HG03025 (cell line): ENCODE data around the gene OR2W1.
A peak's percentile ranks its signal among the peaks of the same experiment; 100 is the strongest.

ENCODE experiments used
- ATAC-seq: cut with Tn5 transposase; IDR thresholded peaks from one replicate; pipeline ENCODE4 v1.9.1; 2021; ENCODE audit warnings: mild to moderate bottlenecking, moderate library complexity; ENCODE audit not compliant: unreplicated experiment, low FRiP score

Gene OR2W1, protein sequence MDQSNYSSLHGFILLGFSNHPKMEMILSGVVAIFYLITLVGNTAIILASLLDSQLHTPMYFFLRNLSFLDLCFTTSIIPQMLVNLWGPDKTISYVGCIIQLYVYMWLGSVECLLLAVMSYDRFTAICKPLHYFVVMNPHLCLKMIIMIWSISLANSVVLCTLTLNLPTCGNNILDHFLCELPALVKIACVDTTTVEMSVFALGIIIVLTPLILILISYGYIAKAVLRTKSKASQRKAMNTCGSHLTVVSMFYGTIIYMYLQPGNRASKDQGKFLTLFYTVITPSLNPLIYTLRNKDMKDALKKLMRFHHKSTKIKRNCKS

DNA sequence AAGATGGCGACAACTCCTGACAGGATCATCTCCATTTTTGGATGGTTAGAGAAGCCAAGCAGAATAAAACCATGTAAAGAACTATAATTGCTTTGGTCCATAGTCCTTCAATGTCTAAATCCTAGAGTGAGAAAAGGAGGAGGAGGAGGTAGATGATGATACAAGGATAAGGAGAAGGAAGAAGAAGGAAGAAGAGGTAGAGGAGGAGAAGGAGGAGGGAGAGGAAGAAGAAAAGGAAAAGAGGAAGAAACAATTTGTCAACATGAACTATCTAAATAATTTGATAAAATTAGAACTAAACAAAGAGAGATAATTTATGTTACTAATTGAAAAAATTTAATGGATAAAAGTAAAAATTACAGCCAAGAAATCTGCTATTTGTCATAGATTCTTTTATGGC is at the start of gene OR2W1:
Gene OR2W1, minus strand, starts transcription at position 101 of the 400 bp plus-strand sequence. Its CDS starts 0 bp downstream, at position 101.
- ATAC-seq: no peak

DNA sequence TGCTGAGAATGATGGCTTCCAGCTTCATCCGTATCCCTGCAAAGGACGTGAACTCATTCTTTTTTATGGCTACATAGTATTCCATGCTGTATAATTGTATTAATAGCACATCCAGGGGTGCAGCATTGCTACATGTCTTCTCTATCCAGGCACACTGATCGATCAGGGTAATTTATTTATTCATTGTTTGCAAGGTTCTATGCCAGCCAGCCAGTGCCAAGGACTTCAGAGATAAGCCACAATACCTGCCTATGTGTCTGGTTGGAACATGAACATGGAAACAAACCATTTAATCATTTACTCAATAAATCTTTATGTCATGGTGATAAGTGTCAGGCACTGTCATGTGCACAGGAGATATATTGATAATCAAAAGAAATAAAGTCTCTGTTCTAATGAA is 48.0 kb upstream of the OR2W1 start:
- no peak for ATAC-seq

DNA sequence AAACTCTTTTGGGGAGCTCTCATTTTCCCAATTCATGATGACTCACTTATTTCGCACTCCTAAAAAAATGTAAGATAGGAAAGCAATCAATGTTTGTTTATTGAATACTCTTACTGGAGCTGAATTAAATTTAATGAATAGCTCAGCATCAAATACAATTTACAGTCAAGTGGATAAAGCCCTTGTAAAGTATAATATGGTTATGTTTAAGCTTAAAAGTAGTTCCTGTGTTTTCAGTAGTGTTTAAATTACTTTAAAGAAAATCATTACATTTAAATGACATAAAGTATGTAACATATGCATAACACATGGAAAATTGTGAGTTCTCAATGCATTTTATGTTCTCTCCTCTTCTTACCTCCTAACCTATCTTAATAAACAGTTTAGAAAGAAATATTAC is 42.2 kb upstream of the OR2W1 start, which contains the start of gene OR2B3:
Gene OR2B3, minus strand, starts transcription at position 101 of the 400 bp plus-strand sequence. Its CDS starts 65 bp downstream, at position 36.
- no peak for ATAC-seq

DNA sequence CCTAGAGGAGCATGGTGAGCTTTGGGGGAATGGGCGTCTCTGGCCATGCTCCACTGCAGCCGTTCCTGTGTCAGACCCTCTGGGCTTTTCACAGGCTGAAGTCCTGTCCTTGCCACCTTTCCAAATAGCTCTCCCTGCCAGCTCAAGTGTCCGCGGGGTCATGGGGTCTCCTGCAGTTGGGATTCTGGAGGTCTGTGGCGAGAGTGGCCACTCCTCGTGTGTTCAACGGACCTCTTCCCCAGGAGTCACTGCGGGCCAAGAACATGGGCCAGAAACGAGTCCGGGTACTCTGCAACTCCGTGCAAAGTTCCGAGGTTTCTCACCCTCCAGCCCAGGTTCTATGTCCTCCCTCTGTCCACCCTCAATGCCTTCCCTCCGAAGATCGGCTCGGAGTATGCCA is 37.5 kb upstream of the OR2W1 start:
- ATAC-seq: no peak

DNA sequence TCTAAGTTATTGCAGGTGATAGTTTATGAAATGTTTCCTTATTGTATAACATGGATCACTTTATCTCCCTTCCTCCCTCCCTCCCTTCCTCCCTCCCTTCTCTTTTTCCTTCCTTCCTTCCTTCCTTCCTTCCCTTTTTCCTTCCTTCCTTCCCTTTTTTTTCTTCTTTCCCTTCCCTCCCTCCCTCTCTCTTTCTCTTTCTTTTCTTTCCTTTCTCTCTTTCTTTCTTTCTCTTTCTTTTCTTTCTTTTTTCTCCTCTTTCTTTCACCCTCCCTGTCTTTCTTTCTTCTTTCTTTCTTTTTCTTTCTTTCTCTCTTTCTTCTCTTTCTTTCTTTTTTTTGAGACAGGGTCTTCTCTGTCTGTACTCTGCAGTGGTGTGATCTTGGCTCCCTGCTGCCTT is 36.3 kb upstream of the OR2W1 start:
- ATAC-seq: no peak

DNA sequence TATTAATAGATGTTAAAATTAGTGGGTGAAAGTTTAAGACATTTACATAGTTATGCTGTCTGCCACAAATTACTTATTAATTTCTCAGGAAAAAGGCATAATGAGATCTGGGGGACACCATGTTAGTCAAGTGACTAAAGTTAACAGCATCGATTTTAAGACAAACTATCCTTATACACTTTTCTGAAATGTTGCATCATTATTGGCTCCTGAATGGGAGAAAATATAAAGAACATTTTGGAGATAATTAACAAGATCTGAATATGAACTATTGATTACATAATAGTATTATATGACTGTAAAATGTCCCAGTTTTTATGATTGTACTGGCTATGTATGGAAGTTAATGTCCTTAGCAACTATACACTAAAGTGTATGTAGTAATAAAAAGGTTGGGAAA is 34.2 kb upstream of the OR2W1 start:
- ATAC-seq: no peak

DNA sequence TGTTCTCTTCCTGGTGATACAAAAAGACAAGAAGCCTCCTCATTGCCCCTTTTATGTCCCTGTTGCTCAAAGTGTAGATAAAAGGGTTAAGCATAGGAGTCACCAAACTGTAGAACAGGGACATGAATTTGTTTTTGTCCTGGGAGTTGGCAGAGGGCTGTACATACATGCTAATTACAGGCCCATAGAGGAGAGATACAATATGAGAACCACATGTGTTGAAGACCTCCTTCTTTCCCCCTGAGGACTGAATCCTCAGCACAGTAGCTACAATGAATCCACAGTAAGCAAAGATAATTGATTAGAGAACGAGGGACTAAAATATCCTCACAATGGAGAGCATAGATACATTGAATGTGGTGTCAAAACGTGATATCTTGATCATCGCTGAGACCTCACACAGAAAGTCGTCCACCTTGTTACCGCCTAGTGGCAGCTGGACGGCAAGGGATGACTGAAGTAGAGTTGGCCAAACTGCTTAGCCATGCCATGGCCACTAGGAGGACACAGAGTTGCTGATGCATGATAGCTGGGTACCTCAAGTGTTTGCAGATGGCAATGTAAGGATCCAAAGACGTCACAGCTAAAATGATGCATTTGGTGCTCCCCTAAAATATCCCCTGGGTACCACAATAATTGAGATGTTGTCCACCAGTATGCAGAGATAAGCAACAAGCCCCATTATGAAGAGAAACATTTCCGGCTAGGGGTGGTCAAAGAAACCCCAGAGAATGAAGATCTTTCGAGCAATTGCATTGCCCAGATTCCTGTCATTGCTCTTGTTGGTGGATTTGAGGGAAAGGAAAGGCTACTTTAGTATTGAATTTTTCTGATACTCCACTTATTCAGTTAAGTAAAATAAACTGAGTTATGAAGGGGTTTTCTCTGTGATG is 27.1 kb upstream of the OR2W1 start:
- no peak for ATAC-seq

DNA sequence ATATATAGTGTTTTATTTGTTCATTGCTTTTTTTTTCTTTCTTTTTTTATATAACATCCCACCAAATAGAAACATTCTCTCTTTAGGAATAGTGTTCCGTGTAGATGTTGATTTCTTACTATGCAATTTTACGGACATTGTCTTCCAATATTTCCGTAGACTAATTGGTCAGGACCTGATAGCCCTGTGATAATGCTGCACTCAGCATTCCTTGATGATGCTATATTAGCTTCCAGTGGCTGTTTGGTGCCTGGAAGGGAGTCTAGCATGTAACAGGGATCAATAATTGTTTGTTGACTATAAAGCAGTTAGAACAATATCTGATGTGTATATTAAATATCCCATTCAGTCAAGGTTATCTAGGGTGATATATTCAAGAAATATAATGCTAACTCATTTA is 6.7 kb upstream of the OR2W1 start:
- no peak for ATAC-seq

DNA sequence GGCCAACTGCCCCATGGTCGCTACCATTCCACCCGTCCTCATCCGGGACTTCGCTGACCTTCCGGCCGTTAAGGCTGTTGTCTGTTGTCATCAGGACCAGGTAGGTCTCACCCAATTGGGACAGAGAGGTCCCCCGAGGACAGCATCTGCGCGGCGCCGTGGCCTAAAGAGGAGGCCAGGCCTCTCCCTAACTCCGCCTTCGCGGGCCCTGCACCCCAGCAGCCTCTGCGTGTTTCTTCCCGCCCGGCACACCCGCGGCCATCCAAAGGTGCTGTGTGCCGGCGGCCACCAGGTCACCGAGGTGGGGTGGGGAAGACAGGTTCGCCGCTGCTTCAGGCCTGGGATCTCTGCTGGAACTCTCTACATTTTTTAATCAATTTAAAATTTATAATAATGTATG is 9.0 kb downstream of the OR2W1 start:
- no peak for ATAC-seq

DNA sequence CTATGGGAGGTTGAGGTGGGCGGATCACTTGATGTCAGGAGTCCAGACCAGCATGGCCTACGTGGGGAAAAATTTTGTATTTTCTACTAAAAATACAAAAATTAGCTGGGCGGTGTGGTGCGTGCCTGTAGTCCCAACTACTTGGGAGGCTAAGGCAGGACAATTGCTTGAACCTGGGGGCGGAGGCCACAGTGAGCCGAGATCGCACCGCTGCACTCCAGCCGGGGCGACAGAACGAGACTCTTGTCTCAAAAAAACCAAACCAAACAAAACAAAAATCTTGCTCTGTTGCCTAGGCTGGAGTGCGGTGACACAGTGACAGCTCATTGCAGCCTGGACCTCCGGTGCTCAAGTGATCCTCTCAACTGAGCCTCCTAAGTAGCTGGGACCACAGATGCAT is 16.2 kb downstream of the OR2W1 start:
- ATAC-seq: no peak

DNA sequence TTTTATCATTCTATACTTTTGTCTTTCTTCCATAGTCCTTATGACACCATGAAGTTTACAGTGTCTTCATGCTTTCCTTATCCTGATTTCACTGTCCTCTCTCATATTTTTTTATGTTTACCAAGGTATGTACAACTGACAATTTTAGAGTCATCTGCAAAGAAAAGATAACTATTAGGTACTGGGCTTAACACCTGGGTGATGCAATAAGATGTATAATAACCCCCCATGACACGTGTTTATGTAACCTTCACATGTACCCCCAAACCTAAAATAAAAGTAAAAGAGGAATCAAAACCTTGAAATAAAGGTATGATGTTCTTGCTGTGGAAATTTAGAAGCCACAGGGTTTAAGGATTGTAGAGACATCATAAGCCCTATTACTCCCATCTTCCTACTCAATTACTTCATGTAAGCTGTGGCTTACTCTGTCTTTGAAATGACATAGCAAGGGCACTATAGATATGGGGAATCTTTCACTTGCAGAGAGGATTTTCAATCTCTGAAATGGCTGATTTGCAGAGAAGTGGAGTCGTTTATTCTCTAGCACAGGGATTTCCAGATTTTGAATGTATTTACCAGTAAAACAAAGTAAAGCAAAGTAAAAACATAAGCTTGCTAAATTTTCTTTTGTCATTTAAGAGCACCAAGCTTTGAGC is 18.9 kb downstream of the OR2W1 start:
- ATAC-seq: no peak

DNA sequence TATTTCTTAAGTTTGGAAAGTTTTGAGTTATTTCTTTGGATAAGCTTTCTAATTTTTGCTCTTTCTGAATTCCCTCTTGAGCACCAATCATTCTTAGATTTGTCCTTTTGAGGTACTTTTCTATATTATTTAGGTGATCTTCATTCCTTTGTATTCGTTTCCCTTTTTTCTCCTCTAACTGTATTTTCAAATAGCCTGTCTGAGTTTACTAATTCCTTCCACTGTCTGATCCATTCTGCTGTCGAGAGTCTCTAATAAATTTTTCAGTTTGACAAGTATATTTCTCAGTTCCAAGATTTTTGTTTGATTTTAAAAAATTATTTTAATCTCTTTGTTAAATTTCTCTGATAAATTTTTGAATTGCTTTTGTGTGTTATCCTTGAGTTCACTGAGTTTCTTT is 23.5 kb downstream of the OR2W1 start:
- ATAC-seq: no peak

DNA sequence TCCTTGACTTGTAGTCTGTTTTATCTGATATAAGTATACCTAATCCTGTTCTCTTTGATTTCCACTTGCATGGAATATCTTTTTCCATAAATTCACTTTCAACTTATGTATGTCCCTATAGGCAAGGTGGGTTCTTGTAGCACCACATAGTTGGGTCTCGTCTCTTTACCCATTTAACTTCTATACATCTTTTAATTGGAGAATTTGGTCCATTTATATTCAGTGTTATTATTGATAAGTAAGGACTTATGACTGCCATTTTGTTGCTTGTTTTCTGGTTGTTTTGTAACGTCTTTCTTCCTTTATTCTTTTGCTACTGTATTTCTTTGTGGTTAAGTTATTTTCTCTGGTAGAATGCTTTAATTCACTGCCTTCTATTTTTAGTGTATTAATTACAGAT is 25.3 kb downstream of the OR2W1 start:
- ATAC-seq: no peak

DNA sequence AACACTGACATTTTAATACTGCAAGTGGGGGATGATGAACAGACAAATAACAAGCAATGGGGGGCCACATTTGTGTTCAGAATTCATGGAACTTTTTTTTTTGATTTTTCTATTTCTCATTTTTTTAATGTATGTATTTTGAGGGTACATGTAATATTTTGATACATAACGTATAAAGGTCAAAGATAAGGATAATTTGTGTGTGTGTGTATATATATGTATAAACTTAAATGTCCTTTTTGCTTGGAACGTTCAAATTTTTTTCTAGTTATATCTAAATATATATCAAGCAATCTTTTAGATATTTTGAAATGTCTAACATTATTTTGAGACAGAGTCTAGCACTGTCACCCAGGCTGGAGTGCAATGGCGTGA is 27.6 kb downstream of the OR2W1 start:
- no peak for ATAC-seq

DNA sequence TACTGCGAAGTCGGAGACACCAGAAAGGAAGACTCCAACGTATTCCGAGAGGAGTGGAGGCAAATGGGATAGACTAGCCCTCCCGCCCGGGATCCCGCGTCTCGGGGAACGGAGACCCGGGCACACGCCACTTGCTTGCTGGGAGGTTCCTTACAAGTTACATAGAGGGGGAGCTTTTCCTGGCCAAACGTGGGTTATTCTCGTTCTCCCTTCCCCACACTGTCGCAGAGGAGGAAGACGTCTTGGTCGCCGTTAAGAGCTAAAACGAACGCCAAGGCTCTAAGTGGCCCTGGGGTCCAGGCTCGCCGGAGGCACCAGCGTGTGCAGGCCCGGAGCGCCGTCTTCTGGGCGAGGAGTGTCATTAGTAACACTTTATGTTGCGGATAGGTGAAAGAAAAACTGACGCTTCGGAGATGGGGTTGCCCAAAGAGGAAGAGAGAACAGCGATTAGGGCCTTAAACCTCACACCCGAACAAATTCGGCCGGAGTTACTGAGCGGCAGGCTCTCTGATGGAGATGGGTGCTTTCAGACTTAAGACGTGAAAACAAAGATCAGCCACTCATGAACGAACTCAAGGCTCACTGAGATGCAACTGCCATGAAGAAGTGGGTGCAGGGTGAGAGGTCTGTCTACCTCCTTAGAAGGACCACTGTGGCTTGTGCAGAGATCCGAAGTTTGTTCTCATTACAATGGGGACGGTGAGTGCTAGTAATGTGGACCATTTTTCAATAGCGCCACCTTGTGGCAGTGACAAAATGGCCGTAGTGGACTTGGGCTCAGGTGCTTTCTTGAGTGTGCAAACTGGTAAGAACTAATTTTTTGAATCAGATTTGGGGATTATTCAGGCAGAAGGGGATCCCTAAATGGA is 28.2 kb downstream of the OR2W1 start:
- ATAC-seq: peak; percentile 79

DNA sequence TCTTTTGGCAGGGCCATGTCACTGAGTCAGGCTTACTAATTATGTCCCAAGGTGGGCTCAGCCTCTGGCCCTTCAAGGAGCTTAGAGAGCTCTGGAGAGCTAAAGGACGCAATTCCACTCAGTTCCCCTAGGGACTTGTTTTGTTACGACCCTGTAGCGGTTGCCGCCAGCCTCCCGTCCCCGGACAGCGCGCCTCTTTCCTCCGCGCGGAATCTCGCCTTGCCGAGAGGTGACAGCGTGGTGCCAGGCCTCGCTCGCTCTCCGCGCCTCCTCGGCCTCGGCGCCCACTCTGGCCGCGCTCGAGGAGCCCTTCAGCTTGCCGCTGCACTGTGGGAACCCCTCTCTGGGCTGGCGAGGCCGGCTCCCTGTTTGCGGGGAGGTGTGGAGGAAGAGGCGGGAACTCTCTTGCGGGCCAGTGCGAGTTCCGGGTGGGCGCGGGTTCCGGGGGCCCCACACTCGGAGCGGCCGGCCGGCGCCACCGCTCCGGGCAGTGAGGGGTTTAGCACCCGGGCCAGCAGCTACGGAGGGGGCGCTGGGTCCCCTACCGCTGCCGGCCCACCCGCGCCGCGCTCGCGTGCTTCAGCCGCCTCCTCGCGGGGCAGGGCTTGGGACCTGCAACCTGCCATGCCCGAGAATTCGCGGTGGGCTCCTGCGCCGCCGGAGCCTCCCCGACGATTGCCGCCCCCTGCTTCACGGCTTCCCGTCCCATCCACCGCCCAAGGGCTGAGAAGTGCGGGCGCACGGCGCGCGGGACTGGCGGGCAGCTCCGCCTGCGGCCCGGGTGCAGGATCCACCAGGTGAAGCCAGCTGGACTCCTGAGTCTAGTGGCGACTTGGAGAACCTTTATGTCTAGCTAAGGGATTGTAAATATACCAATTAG is 30.0 kb downstream of the OR2W1 start:
- no peak for ATAC-seq

DNA sequence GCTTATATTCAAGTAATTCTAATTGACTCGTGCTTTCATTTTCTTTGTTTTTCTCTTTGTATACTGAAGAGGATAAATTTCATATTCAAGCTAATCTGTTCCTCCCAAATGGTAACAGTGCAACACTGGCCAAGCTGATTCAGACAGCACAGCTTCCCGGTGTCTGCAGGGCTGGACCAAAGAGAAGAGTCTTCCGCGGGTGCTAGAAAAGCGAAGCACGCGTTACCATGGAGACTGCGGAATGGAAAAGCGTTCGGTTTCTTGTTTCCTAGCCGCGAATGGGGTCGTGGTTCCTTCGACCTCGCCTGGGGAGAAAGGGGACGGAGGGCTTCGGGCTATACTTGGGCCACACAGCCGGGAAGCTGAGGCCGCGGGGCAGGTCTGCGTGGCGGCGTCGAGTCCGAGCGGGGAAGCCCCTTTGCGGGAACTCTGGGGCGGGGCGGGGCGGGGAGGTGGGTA is 33.7 kb downstream of the OR2W1 start:
- ATAC-seq: no peak

DNA sequence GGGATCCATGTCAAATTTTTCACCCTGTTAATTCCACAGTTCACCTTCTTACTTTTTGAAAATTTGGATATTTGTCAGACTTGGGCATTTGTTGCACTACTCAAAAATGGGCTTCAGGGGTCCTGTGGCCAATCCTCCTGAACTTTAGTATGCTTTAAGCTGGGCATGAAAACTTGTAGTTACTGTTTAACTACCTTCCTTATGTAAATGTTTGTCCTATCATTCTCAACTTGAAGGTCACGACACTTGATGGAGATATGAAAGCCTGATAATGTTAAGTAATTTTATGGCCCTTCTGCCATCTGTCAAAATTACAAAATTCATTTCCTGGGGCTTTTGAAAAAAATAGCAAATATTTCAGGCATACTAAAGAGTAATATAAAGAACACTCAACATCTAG is 35.6 kb downstream of the OR2W1 start:
- no peak for ATAC-seq

DNA sequence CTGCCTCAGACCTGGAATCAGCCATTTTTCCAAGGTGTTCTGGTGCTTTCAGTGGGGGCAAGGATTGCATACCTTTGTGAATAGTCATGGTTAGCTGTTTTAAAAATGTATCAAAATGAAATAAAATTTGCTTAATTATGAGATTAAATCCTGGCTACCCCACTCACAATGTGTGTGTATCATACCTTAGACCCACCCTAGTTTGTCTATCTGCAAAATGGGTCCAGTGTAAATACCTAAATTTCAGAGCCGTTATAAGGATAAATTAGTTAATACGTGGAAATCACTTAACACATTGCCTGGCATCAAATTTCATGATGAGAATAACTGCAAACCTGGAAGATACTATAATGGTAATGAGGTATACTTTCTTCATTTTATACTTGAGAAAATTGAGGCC is 36.9 kb downstream of the OR2W1 start:
- no peak for ATAC-seq
